ENCODE data around the gene SPTBN2. TPM values are rescaled to one million over a fixed set of nuclear protein-coding genes. Genes with fewer than 3 reads are reported as not detected.
"Not testable (repeated sequence)": the region's sequence is repeated elsewhere in the genome, so short reads cannot be mapped to it uniquely, and the experiment has no call there.

SPTBN2 gene
- total and polyA plus RNA-seq, 2 of the 4 experiments (the other 2 are of a cell fraction) = 0.18 to 0.41 TPM

GRCh38 chr11:66639814-66640340 is 89.1 kb downstream of the SPTBN2 start:
- H4K8ac ChIP-seq (ENCODE audit: low read depth in 2 of 2, low read length in 2 of 2); BruUV-seq (replicated peaks); dilution Hi-C loops (cut with HindIII; ENCODE audit: low sequenced_read_pairs, unreplicated experiment); in situ Hi-C loops (cut with MboI; ENCODE audit: low sequenced_read_pairs); H3K27me3 ChIP-seq (ENCODE audit: control insufficient read depth, insufficient read depth, low read length); ATAC-seq (ENCODE audit: low read depth); DNase-seq; CTCF ChIA-PET; POLR2A ChIA-PET (ENCODE audit: unreplicated experiment); H4K5ac ChIP-seq (ENCODE audit: low read depth, low read length); H2AFZ ChIP-seq (replicated peaks; ENCODE audit: low read length, poor library complexity); H2BK20ac ChIP-seq (ENCODE audit: low read depth, low read length); H3K9me3 ChIP-seq (ENCODE audit: control insufficient read depth, insufficient read depth, low read length); H3K56ac ChIP-seq (ENCODE audit: extremely low read depth, insufficient read depth, low read length); H3K9ac ChIP-seq (ENCODE audit: low read depth, low read length); H3K14ac ChIP-seq (replicated peaks; ENCODE audit: low read depth, low read length); H3K4ac ChIP-seq (ENCODE audit: low read depth, low read length); H2BK120ac ChIP-seq (ENCODE audit: low read depth, low read length); H2BK5ac ChIP-seq (ENCODE audit: low read depth, low read length, poor library complexity, severe bottlenecking); H3K9me1 ChIP-seq (ENCODE audit: insufficient read depth, low read length); H2AK9ac ChIP-seq (replicated peaks; ENCODE audit: low read depth, low read length, poor library complexity); H2BK15ac ChIP-seq (ENCODE audit: low read depth, low read length); H3K18ac ChIP-seq (ENCODE audit: low read depth, low read length); H4K91ac ChIP-seq (ENCODE audit: insufficient read depth, low read depth, low read length); H3K27ac ChIP-seq (ENCODE audit: insufficient read depth, low read length); H2AK5ac ChIP-seq (ENCODE audit: low read depth, low read length): not testable (repeated sequence)
- Histone ChIP-seq H3K79me1 (ENCODE audit: low read depth in 1 of 2, low read length in 2 of 2) (peaks cover 16 to 81% of the 10 kb centered on the region in 2 experiments; a peak in 3 of 4 replicates), H3K36me3 (ENCODE audit: control insufficient read depth, insufficient read depth, low read length) (peaks cover 28% of the 10 kb centered on the region), H3K4me2 (ENCODE audit: low read depth, low read length) (peak overlapping the region; percentile 93), H3K23ac (ENCODE audit: low read depth, low read length) (peak overlapping the region; percentile 64; the same call in 1 of the 2 replicates), H3K4me1 (ENCODE audit: control insufficient read depth, insufficient read depth, low read length) (peaks cover 21% of the 10 kb centered on the region), H4K20me1 (ENCODE audit: insufficient read depth, low read length) (peaks cover 86% of the 10 kb centered on the region), H3K4me3 (ENCODE audit: insufficient read depth, low read depth, low read length) (peak overlapping the region; percentile 76)
- intact Hi-C loops (cut with micrococcal nuclease) = loop anchor here (2.0 kb wide), 3 partner anchors 23 to 93 kb away; partner anchors contain the start of genes ACTN3, RBM14 and ZDHHC24
- 75% methylated on average over 2 of the region's 10 CpGs; no CpG with 5 or more reads in 1 of the 2 experiments for WGBS, 2 experiments (ENCODE audit: extremely low coverage in 2 of 2, insufficient read length in 1 of 2)
